Hepatocyte (in vitro differentiated cells): ENCODE data around the gene ZNF862. TPM values are rescaled to one million over a fixed set of nuclear protein-coding genes. Genes with fewer than 3 reads are reported as not detected.

Experiments
- DNase-seq: peaks from one replicate; pipeline ENCODE4 v3.0.0-alpha.2; 2016; ENCODE audit warnings: low spot score
- H2AFZ ChIP-seq: fragments of 200-600 bp; sonication (generic); 2 replicates; pipeline ENCODE4 v1.6.0; 2016; ENCODE audit warnings: antibody characterized with exemption, mild to moderate bottlenecking
- H3K27ac ChIP-seq: fragments of 200-600 bp; sonication (generic); 2 replicates; pipeline ENCODE4 v1.5.1; 2016; ENCODE audit warnings: mild to moderate bottlenecking
- H3K27me3 ChIP-seq: fragments of 200-600 bp; sonication (generic); 2 replicates; pipeline ENCODE4 v1.6.1; 2016
- H3K36me3 ChIP-seq: fragments of 200-600 bp; sonication (generic); replicated peaks from 2 replicates; pipeline ENCODE4 v1.5.1; 2016; ENCODE audit warnings: low read depth; ENCODE audit not compliant: insufficient read depth
- H3K4me1 ChIP-seq: fragments of 200-600 bp; sonication (generic); 2 replicates; pipeline ENCODE4 v1.5.1; 2016; ENCODE audit warnings: mild to moderate bottlenecking, moderate library complexity; ENCODE audit not compliant: insufficient read depth
- H3K4me2 ChIP-seq: fragments of 200-600 bp; sonication (generic); 2 replicates; pipeline ENCODE4 v1.6.0; 2016
- H3K4me3 ChIP-seq: fragments of 200-600 bp; sonication (generic); 2 replicates; pipeline ENCODE4 v1.5.1; 2016; ENCODE audit warnings: mild to moderate bottlenecking
- H3K79me2 ChIP-seq: fragments of 200-600 bp; sonication (generic); 2 replicates; pipeline ENCODE4 v1.6.0; 2017; ENCODE audit warnings: mild to moderate bottlenecking
- H3K9me2 ChIP-seq: fragments of 200-600 bp; sonication (generic); replicated peaks from 2 replicates; pipeline ENCODE4 v1.6.0; 2017; ENCODE audit warnings: mild to moderate bottlenecking; ENCODE audit not compliant: insufficient read depth
- H3K9me3 ChIP-seq: fragments of 200-600 bp; sonication (generic); 2 replicates; pipeline ENCODE4 v1.5.1; 2016; ENCODE audit warnings: low read depth, mild to moderate bottlenecking
- H4K20me1 ChIP-seq: fragments of 200-600 bp; sonication (generic); 2 replicates; pipeline ENCODE4 v1.6.0; 2016; ENCODE audit warnings: mild to moderate bottlenecking; ENCODE audit not compliant: insufficient read depth, poor library complexity, severe bottlenecking
- CTCF ChIP-seq: fragments of 200-600 bp; sonication (generic); IDR thresholded peaks from 2 replicates; pipeline ENCODE4 v1.5.1; 2016; ENCODE audit warnings: antibody characterized with exemption, mild to moderate bottlenecking; ENCODE audit not compliant: poor library complexity
- EZH2 ChIP-seq: fragments of 200-600 bp; sonication (generic); IDR thresholded peaks from 2 replicates; pipeline ENCODE4 v1.6.1; 2016; ENCODE audit warnings: antibody characterized with exemption, mild to moderate bottlenecking, borderline replicate concordance
- EZH2phosphoT487 ChIP-seq: fragments of 200-600 bp; sonication (generic); IDR thresholded peaks from one replicate; pipeline ENCODE4 v1.6.1; 2018; ENCODE audit warnings: antibody characterized with exemption, mild to moderate bottlenecking, low read depth, moderate library complexity; ENCODE audit not compliant: unreplicated experiment, severe bottlenecking
- WGBS: methylation state at CpG from one replicate; pipeline ENCODE4 v1.1.6; 2016; ENCODE audit warnings: low lambda C conversion rate; ENCODE audit errors: missing lambda C conversion rate; 5-methylcytosine and 5-hydroxymethylcytosine counted together
- polyA plus RNA-seq: library from polyadenylated mRNA; unstranded; fragments of >200 nt; fragmentation: Nextera tagmentation; extraction: Ambion mirVana; gene quantifications from 2 replicates; pipeline ENCODE4 v1.2.1, GENCODE V29; 2016
- total RNA-seq: library from RNA; depleted of rRNA; stranded (reverse); fragments of >200 nt; gene quantifications from 2 replicates; pipeline ENCODE4 v1.2.3, GENCODE V29; 2014

The ZNF862 gene
- total and polyA plus RNA-seq, 2 experiments from 2014 or later, result 3.5 to 9.2 TPM

DNA sequence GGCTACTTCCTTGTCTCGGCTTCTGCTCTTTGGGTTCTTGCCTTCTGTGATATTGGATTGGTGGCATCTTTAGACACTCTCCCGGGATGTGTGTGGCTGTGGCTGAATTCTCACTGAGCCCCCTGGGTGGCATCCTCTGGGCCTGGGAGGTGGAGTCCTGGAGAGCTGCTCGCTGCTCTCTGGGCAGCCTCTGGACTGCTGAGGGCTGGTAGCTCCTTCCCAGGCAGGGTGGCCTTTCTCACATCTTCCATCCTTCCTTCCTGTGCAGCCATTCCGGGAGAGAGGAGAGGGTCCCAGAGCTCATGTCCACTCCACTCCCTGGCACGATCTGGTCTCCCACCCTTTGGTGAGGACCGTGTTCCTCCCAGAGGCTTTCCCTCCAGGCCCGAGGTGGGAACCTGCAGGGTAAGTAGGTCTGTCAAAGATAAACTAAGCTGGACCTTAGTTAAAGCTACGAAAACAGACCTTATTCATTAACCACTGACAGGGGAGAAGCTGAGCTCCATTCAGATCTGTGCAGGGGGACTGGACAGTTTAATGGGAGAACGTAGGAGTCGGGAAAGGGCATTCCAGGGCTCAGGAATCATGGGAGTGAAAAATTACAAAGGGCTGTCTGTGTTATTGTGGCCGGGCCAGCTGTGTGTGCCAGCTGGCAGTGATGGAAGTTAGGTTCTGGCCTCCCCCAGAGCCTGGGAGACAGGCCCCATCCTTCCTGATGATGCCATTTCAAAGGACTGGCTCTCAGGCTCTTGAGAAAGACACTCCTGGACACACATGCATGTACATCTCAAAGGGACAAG lies 44.3 kb downstream of the ZNF862 start:
- Histone ChIP-seq H3K4me1 (no peaks in the 10 kb centered on the region), H3K4me3 (no peak overlapping the region), H4K20me1 (no peaks in the 10 kb centered on the region), H3K79me2 (no peaks in the 10 kb centered on the region), H3K9me3 (no peaks in the 10 kb centered on the region), H3K36me3 (no peaks in the 10 kb centered on the region), H3K9me2 (no peaks in the 10 kb centered on the region), H3K27me3 (no peaks in the 10 kb centered on the region), H3K27ac (no peak overlapping the region), H3K4me2 (no peak overlapping the region), H2AFZ (no peak overlapping the region)
- no peak for TF ChIP-seq EZH2phosphoT487
- no peak for TF ChIP-seq EZH2
- TF ChIP-seq CTCF, result no peak
- 85% methylated on average over 10 of the region's 11 CpGs for WGBS
- DNase-seq, result peak; percentile 3

DNA sequence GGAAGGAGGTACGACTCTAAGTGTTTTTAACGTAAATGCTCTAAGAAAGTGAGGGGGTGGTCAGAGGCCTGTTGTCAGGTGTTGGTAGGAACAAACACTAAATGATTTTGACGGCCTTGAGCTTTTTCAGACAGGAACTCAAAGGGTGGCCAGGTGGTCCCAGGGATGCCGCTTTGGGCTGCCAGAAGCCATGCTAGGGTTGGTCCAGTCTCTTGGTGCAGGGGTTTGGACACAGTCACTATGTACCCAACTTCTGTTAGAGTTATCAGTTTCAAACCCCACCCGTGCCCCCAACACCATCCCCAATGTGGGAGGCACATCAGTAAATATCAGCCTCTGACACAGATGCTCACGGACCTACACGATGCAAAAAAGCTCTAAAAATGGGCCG lies 44.9 kb downstream of the ZNF862 start:
- H2AFZ ChIP-seq, result no peak overlapping the region
- H3K79me2 ChIP-seq, result no peaks in the 10 kb centered on the region
- no peak overlapping the region for H3K4me2 ChIP-seq
- H3K27me3 ChIP-seq, result no peaks in the 10 kb centered on the region
- H4K20me1 ChIP-seq, result no peaks in the 10 kb centered on the region
- no peaks in the 10 kb centered on the region for H3K36me3 ChIP-seq
- TF ChIP-seq EZH2phosphoT487 (no peak), EZH2 (no peak), CTCF (no peak)
- H3K9me2 ChIP-seq, result no peaks in the 10 kb centered on the region
- H3K4me3 ChIP-seq, result no peak overlapping the region
- no peak overlapping the region for H3K27ac ChIP-seq
- DNase-seq, result no peak
- WGBS, result 68% methylated on average over 8 of the region's 8 CpGs
- no peaks in the 10 kb centered on the region for H3K9me3 ChIP-seq
- H3K4me1 ChIP-seq, result no peaks in the 10 kb centered on the region

DNA sequence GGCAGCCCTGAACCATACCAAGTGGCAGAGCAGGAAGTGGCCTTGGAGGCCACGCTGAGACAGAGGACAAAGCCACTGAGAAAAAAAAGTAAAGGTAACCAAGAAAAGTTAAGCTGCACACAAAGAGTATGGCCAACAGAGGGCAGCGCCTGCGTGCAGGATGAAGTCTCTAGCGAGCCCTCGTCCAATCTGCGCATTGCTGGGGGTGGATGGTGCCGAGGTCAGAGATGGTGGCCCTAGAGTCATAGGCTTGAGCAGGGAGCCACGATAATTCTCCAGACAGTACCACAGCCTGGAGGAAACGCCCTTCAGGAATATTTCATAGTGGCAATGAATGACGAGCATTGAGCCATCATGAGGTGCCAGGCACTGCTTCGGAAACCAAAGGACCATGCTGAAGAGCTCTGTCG lies 45.3 kb downstream of the ZNF862 start:
- Histone ChIP-seq H3K9me2 (no peaks in the 10 kb centered on the region), H3K4me1 (no peaks in the 10 kb centered on the region)
- DNase-seq, result peak; percentile 68

More for the DNA sequence above, 45.3 kb downstream of the ZNF862 start:
- H3K36me3 ChIP-seq, result no peaks in the 10 kb centered on the region
- no peak overlapping the region for H3K27ac ChIP-seq
- H3K4me2 ChIP-seq, result no peak overlapping the region
- no peaks in the 10 kb centered on the region for H3K79me2 ChIP-seq
- H3K27me3 ChIP-seq, result no peaks in the 10 kb centered on the region
- 32% methylated on average over 12 of the region's 12 CpGs for WGBS
- H3K4me3 ChIP-seq, result no peak overlapping the region
- H2AFZ ChIP-seq, result no peak overlapping the region
- no peaks in the 10 kb centered on the region for H3K9me3 ChIP-seq
- TF ChIP-seq CTCF, result peak; percentile 65
- no peak for TF ChIP-seq EZH2phosphoT487
- no peaks in the 10 kb centered on the region for H4K20me1 ChIP-seq
